T-helper 1 cell treated with Interleukin-12 subunit alpha and Interleukin-12 subunit beta and Interleukin-4 antibody, amounts not matched to agents 30 ng/mL and 1 ng/mL, for 36 hours (primary cell): Measurements from ENCODE around the gene TNF. TPM values are rescaled to one million over a fixed set of nuclear protein-coding genes. Genes with fewer than 3 reads are reported as not detected.

ENCODE experiments used
- intact Hi-C: fragments of 100-400 bp; cut with micrococcal nuclease; formaldehyde crosslinking; loops from one replicate; pipeline ENCODE4 v1.15.1; 2024
- total RNA-seq: library from RNA; stranded (reverse); gene quantifications from 2 replicates; pipeline ENCODE4 v1.2.3, GENCODE V29; 2022

The TNF gene
- total RNA-seq, 1 donor from 2014 or later = 172 TPM

- intact Hi-C loops = loop anchor here (2.0 kb wide), 2 partner anchors 13 to 759 kb away; partner anchors contain the start of gene LTB
These were observed 5.4 kb upstream of the TNF start for GRCh38 chr6:31569861-31570536.

- intact Hi-C loops = loop anchor here (1.0 kb wide), 3 partner anchors 12 to 21 kb away; partner anchors contain the start of gene NCR3
These were observed 3.1 kb upstream of the TNF start, which contains the start of gene LTA for GRCh38 chr6:31572041-31572911. Gene LTA, plus strand, starts transcription at chr6:31572289. Its CDS starts 454 bp downstream, at chr6:31572743.

- intact Hi-C loops = no loop called here
These were observed 1.9 kb upstream of the TNF start for GRCh38 chr6:31573239-31574105.

- intact Hi-C loops = loop anchor here (1.0 to 5.0 kb wide), 3 partner anchors 27 to 163 kb away; partner anchors contain the start of genes CLIC1, NFKBIL1 and PRRC2A
These were observed 981 bp upstream of the TNF start for GRCh38 chr6:31574106-31575061.

- intact Hi-C loops = loop anchor here (1.0 to 5.0 kb wide), 4 partner anchors 8 to 161 kb away; partner anchors contain the start of genes CLIC1, NFKBIL1 and PRRC2A
These were observed 754 bp downstream of the TNF start for GRCh38 chr6:31575952-31576685.

- intact Hi-C loops = loop anchor here (1.0 to 5.0 kb wide), 2 partner anchors 9 to 160 kb away; partner anchors contain the start of gene CLIC1
These were observed 1.7 kb downstream of the TNF start for GRCh38 chr6:31576897-31577578.

- intact Hi-C loops = loop anchor here (5.0 kb wide), 1 partner anchor 160 kb away; the partner anchor contains the start of gene CLIC1
These were observed 2.2 kb downstream of the TNF start for GRCh38 chr6:31577579-31577966.

GRCh38 chr6:31578184-31579118 lies 3.1 kb downstream of the TNF start:
- intact Hi-C loops = loop anchor here (1.0 to 5.0 kb wide), 2 partner anchors 8 to 159 kb away; partner anchors contain the start of genes CLIC1 and LST1

- intact Hi-C loops = loop anchor here (5.0 kb wide), 1 partner anchor 158 kb away; the partner anchor contains the start of gene CLIC1
These were observed 3.7 kb downstream of the TNF start for GRCh38 chr6:31579119-31579505.

GRCh38 chr6:31579546-31580437 lies 4.4 kb downstream of the TNF start:
- intact Hi-C loops = loop anchor here (1.0 to 5.0 kb wide), 4 partner anchors 28 to 158 kb away; partner anchors contain the start of genes CLIC1 and PRRC2A

GRCh38 chr6:31580438-31580740 lies 5.0 kb downstream of the TNF start:
- intact Hi-C loops = loop anchor here (1.0 to 5.0 kb wide), 3 partner anchors 29 to 88 kb away; partner anchors contain the start of gene PRRC2A

- intact Hi-C loops = loop anchor here (1.0 to 5.0 kb wide), 4 partner anchors 30 to 89 kb away; partner anchors contain the start of genes NFKBIL1 and PRRC2A
These were observed 5.6 kb downstream of the TNF start for GRCh38 chr6:31580807-31581433.

- intact Hi-C loops = loop anchor here (1.0 to 5.0 kb wide), 5 partner anchors 13 to 89 kb away; partner anchors contain the start of genes NFKBIL1 and PRRC2A
These were observed 6.3 kb downstream of the TNF start for GRCh38 chr6:31581434-31582229.

- intact Hi-C loops = loop anchor here (1.0 to 5.0 kb wide), 3 partner anchors 13 to 90 kb away; no protein-coding TSS in a partner anchor
These were observed 6.9 kb downstream of the TNF start, which contains the start of gene LTB for GRCh38 chr6:31582230-31582643. Gene LTB, minus strand, starts transcription at chr6:31582424. Its CDS starts 7 bp downstream, at chr6:31582417.
